Smooth muscle cell of the brain vasculature (primary cell): Measurements from ENCODE around the gene PLXDC2.

Experiments
- DNase-seq: peaks from one replicate; pipeline ENCODE4 v3.0.0-alpha.2; 2012; ENCODE audit warnings: low read depth, low spot score

Gene PLXDC2

DNA sequence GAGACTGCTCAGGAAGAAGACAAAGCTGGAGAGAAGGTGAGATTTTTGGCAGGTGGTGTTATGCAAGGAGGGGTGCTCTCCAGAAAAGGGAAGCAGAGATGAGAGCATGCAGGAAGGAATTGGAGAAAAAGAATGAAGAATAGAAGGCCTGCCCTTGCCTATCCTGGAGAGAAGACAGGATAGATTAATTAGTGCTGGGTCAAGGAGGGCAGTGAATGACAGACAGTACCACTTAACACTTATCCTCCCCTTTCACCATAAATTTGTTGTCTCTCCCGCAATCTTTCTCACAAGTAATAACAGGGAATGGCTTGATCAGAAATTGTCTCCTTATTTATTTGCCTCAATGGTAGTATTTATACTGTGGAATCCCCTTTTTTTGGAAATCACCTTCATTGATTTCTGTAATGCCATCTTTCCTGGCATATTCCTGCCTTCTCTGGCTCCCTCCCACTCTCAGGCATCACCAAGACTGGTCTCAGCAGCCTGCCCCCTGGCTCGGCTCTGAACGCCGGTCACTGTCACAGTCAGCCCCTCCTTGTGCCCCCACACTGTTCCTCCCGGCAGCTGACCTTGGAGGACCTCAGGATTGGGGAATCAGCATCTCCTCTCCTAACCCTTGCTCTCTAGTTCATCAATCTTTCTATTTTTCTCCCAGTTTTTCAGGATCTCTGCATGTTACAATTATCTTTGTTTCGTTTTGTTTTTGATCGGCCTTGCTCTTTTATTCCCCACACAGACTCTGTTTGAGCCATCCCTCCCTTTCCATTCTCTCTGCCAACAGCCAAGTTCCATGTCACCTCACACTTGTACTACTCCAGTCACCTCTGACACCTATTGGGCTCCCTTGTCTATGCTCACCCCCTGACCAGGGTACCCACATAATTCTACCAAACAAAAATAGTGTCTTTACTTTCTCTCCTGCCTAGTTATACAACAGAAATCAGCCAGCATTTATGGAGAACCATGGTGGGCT lies 294.2 kb downstream of the PLXDC2 start:
- DNase-seq: no peak

- no peak for DNase-seq
Observed at GRCh38 chr10:20114179-20114578, 297.9 kb downstream of the PLXDC2 start.

DNA sequence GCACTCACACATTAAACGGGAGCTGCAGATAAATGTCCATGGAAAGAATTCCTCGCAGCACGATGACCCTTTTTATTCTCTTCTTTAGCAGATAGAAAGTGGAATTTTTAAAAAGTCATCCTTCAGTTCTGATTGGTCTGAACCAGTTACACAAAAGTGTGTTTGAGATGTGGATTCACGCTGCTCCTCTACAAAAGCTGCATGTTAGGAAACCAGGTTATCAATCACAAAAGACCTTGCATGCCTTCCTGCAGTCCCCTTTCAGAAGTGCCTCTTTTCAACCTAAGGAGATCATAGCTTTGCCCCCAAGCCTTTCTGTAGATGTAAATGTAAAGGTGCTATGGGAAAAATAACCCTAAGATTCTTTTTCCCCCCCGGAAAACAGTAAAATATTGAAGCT lies 299.7 kb downstream of the PLXDC2 start:
- no peak for DNase-seq

- DNase-seq: no peak
Observed at GRCh38 chr10:20117471-20117870, 301.2 kb downstream of the PLXDC2 start.

GRCh38 chr10:20118119-20118518 lies 301.9 kb downstream of the PLXDC2 start:
- DNase-seq: no peak

DNA sequence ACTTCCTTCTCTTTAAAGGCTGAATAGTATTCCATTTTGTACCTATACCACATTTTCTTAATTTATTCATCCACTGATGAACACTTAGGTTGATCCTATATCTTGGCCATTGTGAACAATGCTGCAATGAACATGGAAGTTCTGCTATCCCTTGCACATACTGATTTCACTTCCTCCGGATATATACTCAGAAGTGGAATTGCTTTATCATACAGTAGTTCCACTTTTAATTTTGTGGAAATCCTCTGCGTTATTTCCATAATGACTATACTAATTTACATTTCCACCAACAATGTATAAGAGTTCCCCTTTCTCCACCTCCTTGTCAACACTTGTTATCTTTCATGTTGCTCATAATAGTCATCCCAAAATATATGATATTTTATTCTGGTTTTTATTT lies 312.6 kb downstream of the PLXDC2 start:
- no peak for DNase-seq

DNA sequence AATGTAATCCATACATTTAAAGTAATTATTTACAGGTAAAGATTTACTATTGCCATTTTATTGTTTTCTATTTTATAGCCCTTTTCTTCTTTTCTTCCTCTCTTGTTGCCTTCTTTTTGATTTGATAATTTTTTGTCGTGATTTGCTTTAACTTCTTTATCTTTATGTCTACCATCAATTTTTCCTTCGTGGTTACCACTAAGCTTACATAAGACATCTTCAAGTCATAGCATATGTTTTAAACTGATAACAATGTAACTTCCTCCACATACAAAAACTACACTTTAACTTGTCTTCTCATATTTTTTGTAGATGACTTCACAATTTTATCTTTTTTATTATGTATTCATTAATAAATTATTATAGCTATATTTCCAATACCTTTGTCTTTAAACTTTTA lies 316.6 kb downstream of the PLXDC2 start:
- no peak for DNase-seq

GRCh38 chr10:20133669-20134189 lies 317.5 kb downstream of the PLXDC2 start:
- DNase-seq: no peak

GRCh38 chr10:20142311-20142710 lies 326.1 kb downstream of the PLXDC2 start:
- DNase-seq: no peak

GRCh38 chr10:20144268-20144667 lies 328.0 kb downstream of the PLXDC2 start:
- no peak for DNase-seq

DNA sequence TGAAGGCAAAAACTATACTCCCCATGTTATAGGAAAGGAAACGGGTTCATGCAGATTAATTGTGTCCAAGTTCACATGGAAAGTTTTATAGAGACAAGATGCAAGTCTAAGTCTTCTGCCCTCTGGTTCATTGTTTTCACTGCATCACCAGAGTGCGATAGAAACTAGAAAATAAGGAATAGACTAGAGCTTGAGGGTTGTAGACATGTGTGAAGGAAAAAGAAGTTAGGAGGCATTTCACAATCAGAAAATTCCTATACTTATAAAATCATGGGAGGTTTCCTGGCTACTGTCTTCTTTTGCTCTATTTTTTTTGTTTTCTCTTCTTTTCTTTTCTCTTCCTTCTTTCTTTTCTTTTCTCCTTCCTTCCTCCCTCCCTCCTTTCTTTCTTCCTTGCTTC lies 329.8 kb downstream of the PLXDC2 start:
- DNase-seq: no peak

DNA sequence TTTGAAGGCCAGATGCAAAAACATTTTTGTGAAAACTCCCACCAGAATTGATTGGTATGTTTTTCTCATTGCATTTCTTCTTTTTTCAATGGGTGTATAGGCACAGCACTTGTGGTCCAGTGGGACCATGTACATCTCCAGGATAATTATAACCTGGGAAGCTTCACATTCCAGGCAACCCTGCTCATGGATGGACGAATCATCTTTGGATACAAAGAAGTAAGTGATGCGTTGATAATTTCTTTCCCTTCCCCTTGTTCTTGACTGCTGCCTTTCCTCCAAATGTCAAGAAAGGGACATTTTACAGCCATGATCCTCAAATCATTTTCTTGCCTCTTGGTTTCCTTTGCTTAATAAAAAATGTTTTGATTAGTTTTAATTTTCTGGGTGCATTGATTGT lies 331.5 kb downstream of the PLXDC2 start:
- DNase-seq: no peak

DNA sequence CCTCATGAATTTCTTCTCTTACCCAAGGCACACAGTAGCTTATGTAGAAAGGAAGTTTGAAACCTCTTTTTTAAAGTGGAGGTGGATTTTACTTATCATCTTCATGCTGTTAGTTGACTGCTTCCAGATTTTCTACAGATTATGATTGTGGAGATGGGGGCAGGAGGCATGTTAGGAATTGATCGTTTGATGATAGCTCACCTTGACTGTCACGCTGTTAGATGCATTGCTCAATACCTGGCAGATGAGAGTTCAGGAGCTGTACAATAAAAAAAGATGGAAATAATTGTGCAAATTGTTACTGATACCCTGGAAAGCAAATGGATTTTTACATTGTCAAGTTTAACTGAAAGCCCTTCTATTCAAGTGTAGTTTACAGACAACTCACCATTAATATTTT lies 340.3 kb downstream of the PLXDC2 start:
- no peak for DNase-seq

- DNase-seq: no peak
Observed at GRCh38 chr10:20157314-20157713, 341.1 kb downstream of the PLXDC2 start.

GRCh38 chr10:20158086-20158485 lies 341.9 kb downstream of the PLXDC2 start:
- DNase-seq: no peak

GRCh38 chr10:20162123-20162522 lies 345.9 kb downstream of the PLXDC2 start:
- DNase-seq: no peak

DNA sequence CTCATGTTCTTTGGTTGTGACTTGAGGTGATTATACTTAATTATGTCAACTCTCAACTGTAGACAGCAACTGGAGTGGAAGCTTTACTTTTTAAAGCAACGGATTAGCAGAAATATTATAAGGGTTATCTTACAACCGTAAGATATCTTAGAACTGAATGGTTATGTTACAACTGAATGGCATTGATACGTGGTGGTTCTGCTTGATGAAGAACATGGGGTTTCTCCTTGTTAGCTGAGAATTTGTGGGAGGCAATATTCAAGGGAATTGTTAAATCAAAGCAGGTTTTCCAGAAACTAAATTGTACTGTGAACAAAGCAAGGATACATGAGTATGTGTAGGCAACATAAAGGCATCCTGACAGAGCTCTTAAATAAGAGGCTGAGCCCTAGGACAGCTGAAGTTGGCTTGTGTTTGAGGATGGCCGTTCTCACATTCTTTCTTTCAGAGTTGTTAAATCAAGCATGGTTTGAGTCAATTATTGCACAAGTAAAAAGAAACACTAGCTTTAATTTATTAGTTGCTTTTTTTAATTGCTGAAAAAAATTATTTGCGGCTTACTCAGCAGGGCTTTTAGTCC lies 350.0 kb downstream of the PLXDC2 start:
- DNase-seq: no peak

- DNase-seq: no peak
Observed at GRCh38 chr10:20170661-20171060, 354.4 kb downstream of the PLXDC2 start.

GRCh38 chr10:20173046-20173445 lies 356.8 kb downstream of the PLXDC2 start:
- no peak for DNase-seq

GRCh38 chr10:20175719-20176118 lies 359.5 kb downstream of the PLXDC2 start:
- no peak for DNase-seq

DNA sequence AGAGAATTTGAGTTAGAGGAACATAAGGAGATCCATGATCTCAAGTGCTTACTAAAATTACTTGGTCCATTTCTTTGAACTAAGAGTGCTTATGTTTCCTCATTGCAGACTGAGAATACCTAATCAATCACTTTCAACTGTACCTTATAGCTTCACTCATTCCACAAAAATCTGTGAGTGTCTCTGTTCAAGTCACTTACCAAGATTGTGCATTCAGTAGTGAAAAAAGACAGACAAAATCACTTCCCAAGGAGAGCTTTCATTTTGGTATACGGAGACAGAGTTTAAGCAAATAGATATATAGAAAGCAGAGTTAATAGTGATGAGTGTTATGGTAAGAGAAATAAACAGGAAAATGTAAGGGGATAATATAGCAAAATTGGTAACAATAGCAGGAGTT lies 364.5 kb downstream of the PLXDC2 start:
- DNase-seq: no peak

- no peak for DNase-seq
Observed at GRCh38 chr10:20181434-20181833, 365.2 kb downstream of the PLXDC2 start.

DNA sequence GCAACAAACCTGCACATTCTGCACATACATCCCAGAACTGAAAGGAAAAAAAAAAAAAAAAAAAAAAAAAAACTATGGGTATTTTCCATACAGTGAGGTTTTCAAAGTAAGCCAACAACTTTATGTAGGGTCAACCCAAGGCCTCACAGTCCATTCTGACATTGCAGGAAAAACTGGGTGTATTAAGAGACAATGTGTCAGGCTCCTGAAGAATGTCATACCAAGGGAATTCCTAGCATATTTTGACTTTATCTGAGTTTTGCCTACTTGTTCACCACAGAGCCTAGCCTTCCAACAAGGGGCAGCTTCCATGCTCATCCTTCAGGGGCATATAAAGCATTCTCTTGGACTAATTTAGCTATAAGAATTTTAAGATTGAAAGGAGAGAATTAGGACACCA lies 368.9 kb downstream of the PLXDC2 start:
- DNase-seq: no peak
